Measurements from ENCODE around the gene EIF1AD. TPM values are rescaled to one million over a fixed set of nuclear protein-coding genes. Genes with fewer than 3 reads are reported as not detected.

EIF1AD gene
- 34.9 TPM for total RNA-seq (ENCODE audit: unreplicated experiment)
- long read RNA-seq, partial matches to known transcripts = 0 of 12 reads
- long read RNA-seq, other reads (novel, unspliced or antisense) = 3 of 12 reads

- Mint-ChIP-seq H3K9me3 (ENCODE audit: unreplicated experiment) (no peaks in the 10 kb centered on the region), H3K4me3 (ENCODE audit: unreplicated experiment) (peak within 1 kb of the TSS; percentile 100), H3K27ac (ENCODE audit: unreplicated experiment) (peak within 1 kb of the TSS; percentile 98), H3K36me3 (ENCODE audit: low read depth, unreplicated experiment) (peaks cover 20% of the 10 kb centered on the region), H3K27me3 (ENCODE audit: unreplicated experiment) (peaks cover 14% of the 10 kb centered on the region), H3K4me1 (ENCODE audit: unreplicated experiment) (peaks cover 20% of the 10 kb centered on the region)
- TF ChIP-seq CTCF (IDR thresholded peaks at IDR 0.05; ENCODE audit: unreplicated experiment) = no peak
- DNase-seq (ENCODE audit: low spot score) = peak; percentile 85
Measured at GRCh38 chr11:66001942-66002647, at the start of gene EIF1AD, which contains the start of gene BANF1. Gene EIF1AD, minus strand, starts transcription at chr11:66002157. Its CDS starts 1,768 bp downstream, at chr11:66000389. Gene BANF1, plus strand, starts transcription at chr11:66002503. Its CDS starts 748 bp downstream, at chr11:66003251.

GRCh38 chr11:66051371-66051765, 49.4 kb upstream of the EIF1AD start:
- H3K9me3 Mint-ChIP-seq (ENCODE audit: unreplicated experiment) = no peaks in the 10 kb centered on the region
- peak overlapping the region; percentile 93 for H3K27ac Mint-ChIP-seq (ENCODE audit: unreplicated experiment)
- H3K36me3 Mint-ChIP-seq (ENCODE audit: low read depth, unreplicated experiment) = peaks cover 23% of the 10 kb centered on the region
- peaks cover 14% of the 10 kb centered on the region for H3K27me3 Mint-ChIP-seq (ENCODE audit: unreplicated experiment)
- TF ChIP-seq CTCF (IDR thresholded peaks at IDR 0.05; ENCODE audit: unreplicated experiment) = no peak
- H3K4me3 Mint-ChIP-seq (ENCODE audit: unreplicated experiment) = peak overlapping the region; percentile 92
- DNase-seq (ENCODE audit: low spot score) = no peak
- peaks cover 22% of the 10 kb centered on the region for H3K4me1 Mint-ChIP-seq (ENCODE audit: unreplicated experiment)

GRCh38 chr11:66050581-66051231, 48.7 kb upstream of the EIF1AD start:
- Mint-ChIP-seq H3K9me3 (ENCODE audit: unreplicated experiment) (no peaks in the 10 kb centered on the region), H3K4me1 (ENCODE audit: unreplicated experiment) (peaks cover 22% of the 10 kb centered on the region), H3K36me3 (ENCODE audit: low read depth, unreplicated experiment) (peaks cover 22% of the 10 kb centered on the region), H3K4me3 (ENCODE audit: unreplicated experiment) (peak overlapping the region; percentile 92), H3K27ac (ENCODE audit: unreplicated experiment) (peak overlapping the region; percentile 70), H3K27me3 (ENCODE audit: unreplicated experiment) (peaks cover 14% of the 10 kb centered on the region)
- TF ChIP-seq CTCF (IDR thresholded peaks at IDR 0.05; ENCODE audit: unreplicated experiment) = no peak
- DNase-seq (ENCODE audit: low spot score) = no peak

GRCh38 chr11:66048547-66049323, 46.8 kb upstream of the EIF1AD start, which contains the start of gene GAL3ST3:
Gene GAL3ST3, minus strand, starts transcription at chr11:66049161. Its CDS starts 3,746 bp downstream, at chr11:66045415.
- no peak for TF ChIP-seq CTCF (IDR thresholded peaks at IDR 0.05; ENCODE audit: unreplicated experiment)
- Mint-ChIP-seq H3K4me1 (ENCODE audit: unreplicated experiment) (peaks cover 18% of the 10 kb centered on the region), H3K36me3 (ENCODE audit: low read depth, unreplicated experiment) (peaks cover 12% of the 10 kb centered on the region), H3K9me3 (ENCODE audit: unreplicated experiment) (no peaks in the 10 kb centered on the region), H3K4me3 (ENCODE audit: unreplicated experiment) (peak within 1 kb of the TSS; percentile 34), H3K27ac (ENCODE audit: unreplicated experiment) (no peak within 1 kb of the TSS), H3K27me3 (ENCODE audit: unreplicated experiment) (peaks cover 18% of the 10 kb centered on the region)
- DNase-seq (ENCODE audit: low spot score) = no peak

All from endothelial cell (in vitro differentiated cells).